ENCODE results near the gene SMARCA2. TPM values are rescaled to one million over a fixed set of nuclear protein-coding genes. Genes with fewer than 3 reads are reported as not detected.

The SMARCA2 gene
- total RNA-seq, 1 experiment from 2014 or later, result 27.9 TPM

- DNase-seq (no peak), ATAC-seq (no peak)
- no peak for TF ChIP-seq EZH2 (IDR thresholded peaks at IDR 0.05; ENCODE audit: low read length, unreplicated experiment)
- no peak for TF ChIP-seq EZH2phosphoT487 (IDR thresholded peaks at IDR 0.05; ENCODE audit: borderline replicate concordance, low read length)
- no peak for TF ChIP-seq CTCF (conservative IDR thresholded peaks at IDR 0.05; ENCODE audit: low read depth, low read length)
- no TSS peak for BruUV-seq (replicated peaks)
- H3K9me3 ChIP-seq (ENCODE audit: low read length), result no peaks in the 10 kb centered on the region
- no peak overlapping the region for H3K27ac ChIP-seq (ENCODE audit: low read length)
- no peak overlapping the region for H3K4me2 ChIP-seq (ENCODE audit: low read length)
- H3F3A ChIP-seq (ENCODE audit: low read length, unreplicated experiment), result no peaks in the 10 kb centered on the region
- intact Hi-C loops (cut with micrococcal nuclease), result no loop called here
- H4K20me1 ChIP-seq (ENCODE audit: low read length), result no peaks in the 10 kb centered on the region
- H3K4me1 ChIP-seq (ENCODE audit: insufficient read depth, low read length), result no peaks in the 10 kb centered on the region
- no peak overlapping the region for H3K4me3 ChIP-seq (ENCODE audit: low read length)
- no peaks in the 10 kb centered on the region for H3K36me3 ChIP-seq (ENCODE audit: low read depth, low read length)
- peaks cover 39% of the 10 kb centered on the region for H3K79me2 ChIP-seq (ENCODE audit: low read length)
- no peaks in the 10 kb centered on the region for H3K27me3 ChIP-seq (ENCODE audit: low read length)
- ChIA-PET POLR2A (ENCODE audit: unreplicated experiment) (no interaction called here), CTCF (no interaction called here)
- H3K9ac ChIP-seq (ENCODE audit: low read length), result no peak overlapping the region
- H3K9me2 ChIP-seq (replicated peaks; ENCODE audit: low read length), result no peaks in the 10 kb centered on the region
- H2AFZ ChIP-seq (ENCODE audit: low read length), result no peak overlapping the region
Measured at GRCh38 chr9:2027543-2028160, 12.5 kb downstream of the SMARCA2 start.

GRCh38 chr9:2028888-2029287, 13.7 kb downstream of the SMARCA2 start:
- ChIA-PET CTCF (no interaction called here), POLR2A (ENCODE audit: unreplicated experiment) (no interaction called here)
- Histone ChIP-seq H3F3A (ENCODE audit: low read length, unreplicated experiment) (no peaks in the 10 kb centered on the region), H3K36me3 (ENCODE audit: low read depth, low read length) (no peaks in the 10 kb centered on the region), H3K79me2 (ENCODE audit: low read length) (peaks cover 26% of the 10 kb centered on the region), H3K4me3 (ENCODE audit: low read length) (no peak overlapping the region), H3K9ac (ENCODE audit: low read length) (no peak overlapping the region), H3K9me3 (ENCODE audit: low read length) (no peaks in the 10 kb centered on the region), H2AFZ (ENCODE audit: low read length) (no peak overlapping the region), H3K9me2 (replicated peaks; ENCODE audit: low read length) (no peaks in the 10 kb centered on the region), H3K27ac (ENCODE audit: low read length) (no peak overlapping the region), H3K27me3 (ENCODE audit: low read length) (no peaks in the 10 kb centered on the region), H3K4me2 (ENCODE audit: low read length) (no peak overlapping the region), H3K4me1 (ENCODE audit: insufficient read depth, low read length) (no peaks in the 10 kb centered on the region), H4K20me1 (ENCODE audit: low read length) (no peaks in the 10 kb centered on the region)
- ATAC-seq, result no peak
- intact Hi-C loops (cut with micrococcal nuclease), result no loop called here
- TF ChIP-seq CTCF (conservative IDR thresholded peaks at IDR 0.05; ENCODE audit: low read depth, low read length) (no peak), EZH2phosphoT487 (IDR thresholded peaks at IDR 0.05; ENCODE audit: borderline replicate concordance, low read length) (no peak), EZH2 (IDR thresholded peaks at IDR 0.05; ENCODE audit: low read length, unreplicated experiment) (no peak)
- DNase-seq, result no peak
- no TSS peak for BruUV-seq (replicated peaks)

GRCh38 chr9:2029666-2030170, 14.6 kb downstream of the SMARCA2 start:
- POLR2A ChIA-PET (ENCODE audit: unreplicated experiment), result no interaction called here

More at GRCh38 chr9:2029666-2030170, 14.6 kb downstream of the SMARCA2 start:
- Histone ChIP-seq H3K9me2 (replicated peaks; ENCODE audit: low read length) (no peaks in the 10 kb centered on the region), H3K79me2 (ENCODE audit: low read length) (peaks cover 23% of the 10 kb centered on the region; the same call in 1 of the 2 replicates), H3K27ac (ENCODE audit: low read length) (no peak overlapping the region), H3K9ac (ENCODE audit: low read length) (no peak overlapping the region), H3K9me3 (ENCODE audit: low read length) (no peaks in the 10 kb centered on the region), H3F3A (ENCODE audit: low read length, unreplicated experiment) (no peaks in the 10 kb centered on the region), H4K20me1 (ENCODE audit: low read length) (no peaks in the 10 kb centered on the region), H3K27me3 (ENCODE audit: low read length) (no peaks in the 10 kb centered on the region), H3K4me3 (ENCODE audit: low read length) (no peak overlapping the region), H3K4me2 (ENCODE audit: low read length) (no peak overlapping the region), H2AFZ (ENCODE audit: low read length) (no peak overlapping the region), H3K4me1 (ENCODE audit: insufficient read depth, low read length) (no peaks in the 10 kb centered on the region), H3K36me3 (ENCODE audit: low read depth, low read length) (no peaks in the 10 kb centered on the region)
- no TSS peak for BruUV-seq (replicated peaks)
- CTCF ChIA-PET, result no interaction called here
- no peak for ATAC-seq
- TF ChIP-seq EZH2 (IDR thresholded peaks at IDR 0.05; ENCODE audit: low read length, unreplicated experiment) (no peak), EZH2phosphoT487 (IDR thresholded peaks at IDR 0.05; ENCODE audit: borderline replicate concordance, low read length) (no peak), CTCF (conservative IDR thresholded peaks at IDR 0.05; ENCODE audit: low read depth, low read length) (no peak)
- intact Hi-C loops (cut with micrococcal nuclease), result no loop called here
- no peak for DNase-seq

Data from PC-3 (cell line).